ENCODE data around the gene KRT71. TPM values are rescaled to one million over a fixed set of nuclear protein-coding genes. Genes with fewer than 3 reads are reported as not detected.

The KRT71 gene
- total RNA-seq, 1 experiment from 2014 or later = not detected

GRCh38 chr12:52600941-52601481 lies 48.1 kb upstream of the KRT71 start, which contains the start of gene KRT72:
TSS of gene KRT72 (minus strand) at chr12:52601463. CDS start at chr12:52601452, 11 bp downstream.
- Histone ChIP-seq H2AFZ (no peak within 1 kb of the TSS), H3K4me1 (replicated peaks; ENCODE audit: insufficient read depth) (no peaks in the 10 kb centered on the region), H3K4me3 (no peak within 1 kb of the TSS), H3K4me2 (no peak within 1 kb of the TSS), H3K36me3 (ENCODE audit: low read depth) (no peaks in the 10 kb centered on the region), H3K79me2 (ENCODE audit: low read depth) (no peaks in the 10 kb centered on the region), H3K27ac (no peak within 1 kb of the TSS), H3K27me3 (ENCODE audit: insufficient read depth, low read depth) (no peaks in the 10 kb centered on the region), H3F3A (ENCODE audit: insufficient read depth, low read depth) (no peaks in the 10 kb centered on the region; the same call in 1 of the 2 replicates), H3K9me3 (ENCODE audit: insufficient read depth, low read depth) (no peaks in the 10 kb centered on the region), H3K9me2 (ENCODE audit: insufficient read depth) (no peaks in the 10 kb centered on the region), H4K20me1 (ENCODE audit: insufficient read depth) (no peaks in the 10 kb centered on the region)
- BruUV-seq (replicated peaks) = no TSS peak
- TF ChIP-seq, protein P1, sequence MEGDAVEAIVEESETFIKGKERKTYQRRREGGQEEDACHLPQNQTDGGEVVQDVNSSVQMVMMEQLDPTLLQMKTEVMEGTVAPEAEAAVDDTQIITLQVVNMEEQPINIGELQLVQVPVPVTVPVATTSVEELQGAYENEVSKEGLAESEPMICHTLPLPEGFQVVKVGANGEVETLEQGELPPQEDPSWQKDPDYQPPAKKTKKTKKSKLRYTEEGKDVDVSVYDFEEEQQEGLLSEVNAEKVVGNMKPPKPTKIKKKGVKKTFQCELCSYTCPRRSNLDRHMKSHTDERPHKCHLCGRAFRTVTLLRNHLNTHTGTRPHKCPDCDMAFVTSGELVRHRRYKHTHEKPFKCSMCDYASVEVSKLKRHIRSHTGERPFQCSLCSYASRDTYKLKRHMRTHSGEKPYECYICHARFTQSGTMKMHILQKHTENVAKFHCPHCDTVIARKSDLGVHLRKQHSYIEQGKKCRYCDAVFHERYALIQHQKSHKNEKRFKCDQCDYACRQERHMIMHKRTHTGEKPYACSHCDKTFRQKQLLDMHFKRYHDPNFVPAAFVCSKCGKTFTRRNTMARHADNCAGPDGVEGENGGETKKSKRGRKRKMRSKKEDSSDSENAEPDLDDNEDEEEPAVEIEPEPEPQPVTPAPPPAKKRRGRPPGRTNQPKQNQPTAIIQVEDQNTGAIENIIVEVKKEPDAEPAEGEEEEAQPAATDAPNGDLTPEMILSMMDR (conservative IDR thresholded peaks at IDR 0.05) = no peak
- TF ChIP-seq EZH2 (IDR thresholded peaks at IDR 0.05; ENCODE audit: low read depth) = no peak
- ChIA-PET CTCF (no interaction called here), POLR2A (ENCODE audit: unreplicated experiment) (no interaction called here)
- intact Hi-C loops (cut with micrococcal nuclease; ENCODE audit: unreplicated experiment) = no loop called here
- DNase-seq = no peak

GRCh38 chr12:52600475-52600874 lies 47.5 kb upstream of the KRT71 start:
- ChIA-PET CTCF (no interaction called here), POLR2A (ENCODE audit: unreplicated experiment) (no interaction called here)

GRCh38 chr12:52600071-52600470 lies 47.1 kb upstream of the KRT71 start:
- Histone ChIP-seq H3K9me3 (ENCODE audit: insufficient read depth, low read depth) (no peaks in the 10 kb centered on the region), H3K36me3 (ENCODE audit: low read depth) (no peaks in the 10 kb centered on the region), H3K4me2 (no peak overlapping the region), H3F3A (ENCODE audit: insufficient read depth, low read depth) (no peaks in the 10 kb centered on the region; the same call in 1 of the 2 replicates), H3K79me2 (ENCODE audit: low read depth) (no peaks in the 10 kb centered on the region), H3K27ac (no peak overlapping the region), H3K9me2 (ENCODE audit: insufficient read depth) (no peaks in the 10 kb centered on the region), H4K20me1 (ENCODE audit: insufficient read depth) (no peaks in the 10 kb centered on the region), H3K4me1 (replicated peaks; ENCODE audit: insufficient read depth) (no peaks in the 10 kb centered on the region), H3K4me3 (no peak overlapping the region), H2AFZ (no peak overlapping the region), H3K27me3 (ENCODE audit: insufficient read depth, low read depth) (no peaks in the 10 kb centered on the region)
- CTCF ChIA-PET = no interaction called here
- POLR2A ChIA-PET (ENCODE audit: unreplicated experiment) = no interaction called here
- no peak for DNase-seq
- intact Hi-C loops (cut with micrococcal nuclease; ENCODE audit: unreplicated experiment) = no loop called here
- no TSS peak for BruUV-seq (replicated peaks)
- TF ChIP-seq, protein P1 (conservative IDR thresholded peaks at IDR 0.05) = no peak
- TF ChIP-seq EZH2 (IDR thresholded peaks at IDR 0.05; ENCODE audit: low read depth) = no peak

More at GRCh38 chr12:52600475-52600874, 47.5 kb upstream of the KRT71 start:
- no peak overlapping the region for H3K4me3 ChIP-seq
- no peaks in the 10 kb centered on the region for H3K4me1 ChIP-seq (replicated peaks; ENCODE audit: insufficient read depth)
- no peak for DNase-seq
- no peak overlapping the region for H2AFZ ChIP-seq
- TF ChIP-seq EZH2 (IDR thresholded peaks at IDR 0.05; ENCODE audit: low read depth) = no peak
- TF ChIP-seq, protein P1 (conservative IDR thresholded peaks at IDR 0.05) = no peak
- no TSS peak for BruUV-seq (replicated peaks)
- H3K9me3 ChIP-seq (ENCODE audit: insufficient read depth, low read depth) = no peaks in the 10 kb centered on the region
- no peaks in the 10 kb centered on the region for H3K27me3 ChIP-seq (ENCODE audit: insufficient read depth, low read depth)
- intact Hi-C loops (cut with micrococcal nuclease; ENCODE audit: unreplicated experiment) = no loop called here
- no peaks in the 10 kb centered on the region for H3K79me2 ChIP-seq (ENCODE audit: low read depth)
- no peak overlapping the region for H3K4me2 ChIP-seq
- H3K9me2 ChIP-seq (ENCODE audit: insufficient read depth) = no peaks in the 10 kb centered on the region
- no peaks in the 10 kb centered on the region; the same call in 1 of the 2 replicates for H3F3A ChIP-seq (ENCODE audit: insufficient read depth, low read depth)
- H3K27ac ChIP-seq = no peak overlapping the region
- no peaks in the 10 kb centered on the region for H3K36me3 ChIP-seq (ENCODE audit: low read depth)
- H4K20me1 ChIP-seq (ENCODE audit: insufficient read depth) = no peaks in the 10 kb centered on the region
